HG03558 (cell line): Measurements from ENCODE around the gene RRP1.

Experiments
- ATAC-seq: cut with Tn5 transposase; IDR thresholded peaks from one replicate; pipeline ENCODE4 v1.9.1; 2021; ENCODE audit warnings: moderate number of reproducible peaks; ENCODE audit not compliant: unreplicated experiment; ENCODE audit errors: extremely low read depth

Gene RRP1

GRCh38 chr21:43758111-43758641 lies 31.2 kb upstream of the RRP1 start:
- no peak for ATAC-seq

DNA sequence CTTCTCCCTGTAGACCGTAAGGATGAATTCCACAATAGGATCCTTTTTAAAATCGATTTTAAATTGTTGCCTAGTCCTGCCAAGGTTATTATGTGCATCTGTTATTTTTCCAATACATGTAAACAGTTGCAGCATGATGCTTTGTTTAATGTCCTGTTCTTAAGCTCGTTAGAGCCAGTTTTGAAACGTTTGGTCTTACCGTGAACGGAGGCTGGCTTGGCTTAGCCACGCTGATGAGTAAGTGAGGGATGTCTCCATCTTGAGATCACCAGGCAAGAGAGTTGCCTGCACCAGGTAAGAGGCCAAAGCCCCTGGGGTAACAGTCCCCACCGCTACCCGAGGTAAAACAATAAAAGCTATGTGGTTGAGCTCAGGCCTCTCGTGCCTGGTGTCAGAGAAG lies 30.6 kb upstream of the RRP1 start:
- no peak for ATAC-seq

GRCh38 chr21:43759651-43760050 lies 29.7 kb upstream of the RRP1 start:
- ATAC-seq, result no peak

- no peak for ATAC-seq
These were observed 28.9 kb upstream of the RRP1 start for GRCh38 chr21:43760391-43760958.

GRCh38 chr21:43761886-43762285 lies 27.5 kb upstream of the RRP1 start:
- no peak for ATAC-seq

DNA sequence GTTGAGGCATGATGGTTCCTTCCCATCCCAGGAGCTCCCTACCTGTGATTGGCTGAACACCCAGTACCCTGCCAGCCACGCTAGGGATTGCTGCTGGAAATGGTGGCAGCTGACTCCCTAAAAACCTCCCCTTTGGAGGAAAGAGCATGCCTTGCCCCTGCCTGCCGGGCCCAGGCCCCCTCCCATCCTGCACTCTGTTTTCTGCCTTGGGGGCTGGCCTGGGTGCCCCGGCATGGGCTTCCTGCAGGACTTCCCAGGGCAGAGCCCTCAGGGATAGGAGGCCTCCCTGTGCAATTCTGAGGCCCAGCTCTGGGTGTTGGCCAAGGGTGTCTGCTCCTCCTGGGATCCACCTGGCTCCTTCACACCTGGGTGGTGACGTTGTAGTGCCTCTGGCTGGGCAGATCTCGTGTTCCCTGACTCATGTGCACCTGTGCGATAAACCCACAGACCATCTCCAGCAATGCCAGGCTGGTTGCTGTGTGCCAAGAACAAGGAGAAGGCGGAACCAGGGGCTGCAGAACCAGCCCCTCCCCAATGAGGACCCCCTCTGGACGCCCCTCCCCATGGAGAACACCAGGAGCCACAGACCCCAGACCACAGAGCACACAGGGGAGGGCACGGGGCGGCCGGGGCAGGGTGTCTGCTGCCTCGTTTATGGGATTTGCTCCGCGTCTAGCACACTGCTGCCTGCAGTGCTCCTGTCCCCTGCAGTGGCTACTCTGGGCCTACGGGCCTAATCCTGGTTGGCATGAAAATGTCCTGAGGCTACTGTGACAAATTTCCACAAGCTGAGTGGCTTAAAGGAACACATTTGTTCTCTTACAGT lies 26.9 kb upstream of the RRP1 start:
- ATAC-seq, result no peak

- no peak for ATAC-seq
These were observed 25.4 kb upstream of the RRP1 start for GRCh38 chr21:43763901-43764523.

DNA sequence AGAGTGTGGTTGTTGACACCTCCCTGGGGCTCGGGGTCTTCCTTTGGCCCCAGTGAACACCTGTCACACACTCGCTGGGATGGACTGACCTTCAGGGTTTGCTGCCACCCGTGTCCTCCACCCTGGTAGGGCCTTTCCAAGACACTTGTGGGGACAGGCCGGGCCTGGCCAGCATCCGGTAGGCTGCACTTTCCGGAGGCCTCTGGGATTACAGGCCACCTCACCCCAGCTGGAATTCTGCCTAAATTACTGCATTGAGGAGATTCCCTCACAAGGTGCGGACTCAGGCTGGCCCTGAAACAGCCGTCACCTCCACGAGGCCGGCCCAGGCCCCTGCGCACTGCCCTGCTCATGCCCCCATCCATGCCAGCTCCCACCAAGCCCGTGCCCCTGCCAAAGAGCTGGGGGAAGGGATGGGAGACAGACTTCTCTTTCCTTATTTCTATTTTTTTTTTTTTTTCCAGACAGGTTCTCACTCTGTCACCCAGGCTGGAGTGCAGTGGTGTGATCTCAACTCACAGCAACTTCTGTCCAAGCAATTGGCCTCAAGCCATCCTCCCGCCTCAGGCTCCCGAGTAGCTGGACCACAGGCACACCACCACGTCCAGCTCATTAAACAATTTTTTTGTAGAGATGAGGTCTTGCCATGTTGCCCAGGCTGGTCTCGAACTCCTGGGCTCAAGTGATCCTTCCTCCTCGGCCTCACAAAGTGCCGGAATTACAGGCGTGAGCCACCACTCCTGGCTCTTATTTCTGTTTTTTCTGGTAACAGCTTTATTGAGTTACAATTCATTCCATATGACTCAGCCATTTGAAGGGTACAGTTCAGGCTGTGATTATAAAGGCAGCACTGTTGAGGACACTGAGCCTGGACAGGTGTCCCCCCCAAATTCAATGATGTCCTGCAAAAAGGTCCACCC lies 24.5 kb upstream of the RRP1 start:
- no peak for ATAC-seq

DNA sequence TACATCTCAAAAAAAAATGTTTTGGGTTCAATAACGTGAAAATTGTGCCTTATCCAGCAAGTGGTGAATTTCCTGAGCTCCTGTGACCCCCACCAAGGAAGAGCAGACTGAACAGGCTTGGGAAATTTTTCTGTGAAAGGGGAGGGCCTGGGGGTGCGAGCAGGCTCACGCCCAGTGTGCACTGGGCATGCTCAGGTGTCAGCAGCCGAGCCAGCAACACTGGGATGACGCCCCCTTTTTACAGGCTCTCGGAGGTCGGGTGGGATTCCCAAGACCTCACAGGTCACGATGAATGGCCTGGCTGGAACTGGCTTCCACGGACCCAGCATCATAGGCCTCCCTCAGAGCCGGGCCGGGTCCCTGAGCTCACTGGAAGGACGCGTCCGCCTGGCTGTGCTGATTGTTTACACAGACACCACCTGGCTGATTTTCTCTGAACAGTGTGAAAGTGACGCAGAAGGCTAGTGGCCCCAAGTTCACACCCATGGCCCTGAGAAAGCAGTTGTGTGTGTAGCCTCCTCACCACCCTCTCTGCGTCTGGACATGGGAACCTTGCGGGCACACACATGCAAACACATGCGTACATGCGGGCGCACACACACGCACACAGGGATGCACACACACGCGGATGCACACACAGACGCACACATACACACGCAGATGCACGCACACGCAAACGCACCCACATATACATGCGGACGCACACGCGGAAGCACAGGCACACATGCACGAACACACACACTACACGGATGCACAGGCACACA lies 22.5 kb upstream of the RRP1 start:
- no peak for ATAC-seq

DNA sequence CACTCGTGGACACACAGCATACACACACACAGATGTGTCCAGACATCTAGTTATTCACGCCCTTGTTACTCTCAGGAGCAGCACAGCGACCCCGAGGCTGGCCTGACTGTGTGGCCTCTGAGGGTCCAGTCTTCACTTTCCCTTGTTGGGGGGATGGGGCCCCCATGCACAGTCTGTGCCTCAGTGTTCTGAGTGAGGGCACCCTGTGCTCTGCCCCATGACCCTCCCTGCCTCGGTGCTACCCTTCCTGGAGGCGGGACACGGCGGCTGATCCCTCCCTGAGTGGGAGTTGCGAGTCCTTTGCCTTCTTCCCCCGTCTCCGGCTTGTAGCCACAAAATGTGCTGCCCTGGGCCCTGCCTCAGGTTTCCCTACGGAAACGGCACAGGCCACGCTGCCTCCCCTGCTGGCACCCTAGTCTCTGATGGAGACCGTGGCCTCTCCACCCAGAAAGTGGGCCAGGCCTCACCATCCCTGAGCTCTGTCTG lies 21.8 kb upstream of the RRP1 start:
- ATAC-seq, result no peak

GRCh38 chr21:43767984-43768867 lies 21.2 kb upstream of the RRP1 start:
- ATAC-seq, result no peak

DNA sequence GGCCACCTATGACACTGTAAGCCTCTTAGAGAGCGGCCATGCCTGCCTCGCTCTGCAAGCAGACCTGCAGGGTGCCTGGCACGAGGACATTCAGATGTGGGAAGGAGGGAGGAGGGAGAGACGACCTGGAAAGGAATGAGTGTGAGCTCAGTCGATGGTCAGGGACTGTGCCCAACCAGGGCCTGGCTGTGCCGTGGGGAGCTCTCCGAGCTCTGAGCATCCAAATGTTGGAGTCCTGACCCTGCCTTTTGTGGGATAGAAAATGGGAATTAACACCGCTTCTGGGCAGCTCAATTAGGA lies 20.6 kb upstream of the RRP1 start:
- ATAC-seq, result no peak

DNA sequence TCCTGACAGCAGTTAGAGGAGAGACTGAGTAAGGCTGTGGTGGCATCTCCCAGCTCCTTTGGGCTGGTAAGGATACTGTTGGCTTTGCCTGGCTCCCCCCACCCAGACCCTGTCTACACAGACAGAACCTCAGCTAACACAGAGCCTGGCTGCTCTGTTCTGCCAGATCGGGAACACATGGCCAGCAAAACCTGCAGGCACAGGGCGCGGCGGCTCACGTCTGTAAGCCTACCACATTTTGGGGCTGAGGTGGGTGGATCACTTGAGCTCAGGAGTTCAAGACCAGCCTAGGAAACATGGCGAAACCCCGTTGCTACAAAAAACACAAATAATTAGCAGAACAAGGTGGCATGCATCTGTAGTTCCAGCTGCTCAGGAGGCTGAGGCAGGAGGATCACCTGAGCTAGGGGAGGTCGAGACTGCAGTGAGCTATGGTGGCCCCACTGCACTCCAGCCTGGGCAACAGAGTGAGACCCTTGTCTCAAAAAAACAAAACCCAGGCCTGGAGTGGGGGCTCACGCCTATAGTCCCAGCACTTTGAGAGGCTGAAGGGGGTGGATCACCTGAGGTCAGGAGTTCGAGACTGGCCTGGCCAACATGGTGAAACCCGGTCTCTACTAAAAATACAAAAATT lies 19.9 kb upstream of the RRP1 start:
- ATAC-seq, result no peak

DNA sequence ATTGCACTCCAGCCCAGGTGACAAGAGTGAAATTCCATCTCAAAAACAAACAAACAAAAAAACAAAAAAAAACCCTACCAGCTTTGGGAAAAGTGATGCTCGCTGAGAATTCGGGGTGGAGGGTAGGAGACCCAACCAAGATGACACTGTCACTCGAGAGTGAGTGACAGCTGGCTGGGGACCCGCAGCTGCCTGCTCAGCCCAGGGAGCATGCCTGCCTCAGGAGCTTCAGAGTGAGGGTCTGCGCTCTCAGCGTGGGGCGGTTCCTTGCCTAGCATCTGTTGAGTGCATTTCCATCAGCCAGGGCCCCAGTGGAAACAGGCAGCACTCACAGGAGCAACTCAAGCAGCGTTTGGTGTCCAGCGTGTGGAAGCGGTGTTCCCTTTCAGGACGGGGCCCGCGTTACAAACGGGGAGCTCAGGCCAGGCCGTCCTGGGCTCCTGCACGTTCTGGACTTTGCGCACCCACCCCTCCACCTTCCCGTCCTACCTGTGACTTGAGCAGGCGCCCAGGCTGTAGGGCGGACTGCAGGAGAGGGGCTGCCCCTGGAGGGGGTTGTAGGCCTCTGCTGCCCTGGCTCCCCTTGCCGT lies 19.2 kb upstream of the RRP1 start:
- no peak for ATAC-seq

- no peak for ATAC-seq
These were observed 18.1 kb upstream of the RRP1 start for GRCh38 chr21:43771199-43771675.

DNA sequence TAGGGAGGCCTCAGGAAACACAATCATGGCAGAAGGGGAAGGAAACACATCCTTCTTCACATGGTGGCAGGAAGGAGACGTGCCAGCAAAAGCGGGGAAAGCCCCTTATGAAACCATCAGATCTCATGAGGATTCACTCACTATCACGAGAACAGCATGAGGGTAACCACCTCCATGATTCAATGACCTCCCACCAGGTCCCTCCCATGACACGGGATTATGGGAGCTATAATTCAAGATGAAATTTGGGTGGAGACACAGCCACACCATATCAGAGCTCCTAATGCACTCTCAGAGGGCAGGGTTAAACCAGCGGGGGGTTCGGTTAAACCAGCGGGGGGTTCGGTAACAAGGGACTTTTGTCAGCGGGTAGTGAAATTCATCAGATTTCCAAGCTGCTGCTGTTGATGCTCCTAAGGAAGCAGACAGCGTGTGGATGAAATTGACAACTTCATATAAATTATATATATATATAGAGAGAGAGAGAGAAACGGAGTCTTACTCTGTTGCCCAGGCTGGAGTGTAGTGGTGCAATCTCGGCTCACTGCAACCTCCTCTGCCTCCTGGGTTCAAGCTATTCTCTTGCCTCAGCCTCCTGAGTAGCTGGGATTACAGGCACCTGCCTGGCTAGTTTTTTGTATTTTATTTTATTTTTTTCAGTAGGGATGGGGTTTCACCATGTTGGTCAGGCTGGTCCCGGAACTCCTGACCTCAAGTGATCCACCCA lies 17.5 kb upstream of the RRP1 start:
- ATAC-seq, result no peak

GRCh38 chr21:43772425-43772821 lies 17.0 kb upstream of the RRP1 start:
- ATAC-seq, result no peak
